SIG-M5 treated with dmso at 0.1 percent for 504 hours (cell line): ENCODE results near the gene ASCC1.

Experiments used
- DNase-seq: peaks from one replicate; lab custom pipeline; 2025; ENCODE audit not compliant: unreplicated experiment; lab: John Stamatoyannopoulos, UW

ASCC1 gene

GRCh38 chr10:72086466-72087391 is 129.3 kb downstream of the ASCC1 start:
- DNase-seq: no peak

GRCh38 chr10:72085864-72086465 is 130.1 kb downstream of the ASCC1 start:
- no peak for DNase-seq

GRCh38 chr10:72085166-72085565 is 130.9 kb downstream of the ASCC1 start:
- no peak for DNase-seq

- DNase-seq: no peak
Measured at GRCh38 chr10:72083790-72084459, 132.2 kb downstream of the ASCC1 start.

GRCh38 chr10:72082856-72083789 is 133.0 kb downstream of the ASCC1 start:
- no peak for DNase-seq

GRCh38 chr10:72081772-72082590 is 134.1 kb downstream of the ASCC1 start:
- no peak for DNase-seq

- DNase-seq: no peak
Measured at GRCh38 chr10:72081210-72081609, 134.9 kb downstream of the ASCC1 start.

GRCh38 chr10:72080042-72080975 is 135.8 kb downstream of the ASCC1 start:
- DNase-seq: no peak

GRCh38 chr10:72079356-72079755 is 136.7 kb downstream of the ASCC1 start:
- no peak for DNase-seq

- no peak for DNase-seq
Measured at GRCh38 chr10:72077275-72077990, 138.6 kb downstream of the ASCC1 start.

GRCh38 chr10:72076756-72077155 is 139.3 kb downstream of the ASCC1 start:
- no peak for DNase-seq

GRCh38 chr10:72075376-72076115 is 140.5 kb downstream of the ASCC1 start:
- no peak for DNase-seq

- no peak for DNase-seq
Measured at GRCh38 chr10:72074574-72075375, 141.3 kb downstream of the ASCC1 start.

GRCh38 chr10:72073708-72074573 is 142.1 kb downstream of the ASCC1 start:
- no peak for DNase-seq

- DNase-seq: no peak
Measured at GRCh38 chr10:72072639-72073038, 143.4 kb downstream of the ASCC1 start.

- DNase-seq: no peak
Measured at GRCh38 chr10:72072046-72072445, 144.0 kb downstream of the ASCC1 start.
